Endothelial cell of umbilical vein (primary cell): ENCODE data around the gene NSDHL. TPM values are rescaled to one million over a fixed set of nuclear protein-coding genes. Genes with fewer than 3 reads are reported as not detected.

Source experiments
- BruUV-seq: library from RNA; stranded (reverse); fragments of 400-500 nt; replicated peaks from 2 replicates; lab custom pipeline; 2021; lab: Mats Ljungman, UMichigan
- CTCF ChIA-PET: fragments of 300-600, 350-600 bp; sonication (Branson Sonifier 250); formaldehyde crosslinking; loops from one replicate; lab custom pipeline; 2021; ENCODE audit warnings: antibody characterized with exemption, inconsistent platforms; lab: Charles Lee
- POLR2A ChIA-PET: fragments of 300-600, 350-600 bp; sonication (Branson Sonifier 250); formaldehyde crosslinking; loops from one replicate; lab custom pipeline; 2021; ENCODE audit warnings: antibody characterized with exemption, inconsistent platforms; lab: Charles Lee
- DNase-seq: peaks from one replicate; pipeline ENCODE4 v3.0.0-alpha.2; 2011; ENCODE audit warnings: low read depth, low spot score
- FAIRE-seq: peaks from 2 replicates; lab custom pipeline; 2011; peaks lifted over from hg19 to GRCh38; lab: Jason Lieb, UNC
- H2AFZ ChIP-seq: 2 replicates; pipeline ENCODE4 v1.6.0; 2012; ENCODE audit warnings: low read depth, low read length, control low read depth, inconsistent platforms
- H3K27ac ChIP-seq: 2 replicates; pipeline ENCODE4 v1.5.1; 2011; ENCODE audit warnings: low read depth, mild to moderate bottlenecking, control low read depth, low read length, moderate library complexity; ENCODE audit not compliant: insufficient read depth
- H3K27me3 ChIP-seq, 2 experiments: 2 replicates each; pipeline versions ENCODE4 v1.6.0 to v1.6.1; 2011; ENCODE audit warnings: low read length in 2 of 2, mixed read lengths in 1 of 2; ENCODE audit not compliant: control insufficient read depth in 2 of 2, insufficient read depth in 2 of 2
- H3K36me3 ChIP-seq, 2 experiments: 2 replicates in 1 of 2; 3 replicates in 1 of 2; pipeline ENCODE4 v1.5.1; 2011; ENCODE audit warnings: low read length in 2 of 2, mild to moderate bottlenecking in 1 of 2, moderate library complexity in 1 of 2; ENCODE audit not compliant: control insufficient read depth in 2 of 2, insufficient read depth in 2 of 2; ENCODE audit errors: extremely low read depth in 1 of 2
- H3K4me1 ChIP-seq: 3 replicates; pipeline ENCODE4 v1.5.1; 2011; ENCODE audit warnings: mild to moderate bottlenecking, low read length; ENCODE audit not compliant: control insufficient read depth, insufficient read depth; ENCODE audit errors: extremely low read depth
- H3K4me2 ChIP-seq: 2 replicates; pipeline ENCODE4 v1.6.1; 2011; ENCODE audit warnings: low read length, control low read depth, mixed read lengths; ENCODE audit not compliant: insufficient read depth
- H3K4me3 ChIP-seq, 3 experiments: fragments of 200-600 bp in 1 of 3; sonication (generic), shearing (Covaris generic) in 1 of 3; replicated peaks in 1 of 3; 2 replicates each; pipeline ENCODE4 v1.5.1; 2011 to 2016; ENCODE audit warnings: control low read depth in 3 of 3, low read length in 3 of 3, mild to moderate bottlenecking in 2 of 3, inconsistent platforms in 1 of 3, low read depth in 1 of 3, moderate library complexity in 1 of 3; ENCODE audit not compliant: insufficient read depth in 1 of 3
- H3K79me2 ChIP-seq: 2 replicates; pipeline ENCODE4 v1.6.0; 2012; ENCODE audit warnings: low read length, inconsistent platforms; ENCODE audit not compliant: control insufficient read depth, insufficient read depth
- H3K9ac ChIP-seq: replicated peaks from 2 replicates; pipeline ENCODE3; 2011; ENCODE audit warnings: low read length, control low read depth; ENCODE audit not compliant: insufficient read depth; ENCODE audit errors: extremely low read depth
- H3K9me1 ChIP-seq: replicated peaks from 3 replicates; pipeline ENCODE4 v1.6.0; 2011; ENCODE audit warnings: mild to moderate bottlenecking, low read length; ENCODE audit not compliant: control insufficient read depth, insufficient read depth; ENCODE audit errors: extremely low read depth
- H3K9me3 ChIP-seq: replicated peaks from 2 replicates; pipeline ENCODE4 v1.5.1; 2012; ENCODE audit warnings: low read length, inconsistent platforms; ENCODE audit not compliant: control insufficient read depth, insufficient read depth
- H4K20me1 ChIP-seq: replicated peaks from 2 replicates; pipeline ENCODE3; 2011; ENCODE audit warnings: mild to moderate bottlenecking, low read length; ENCODE audit not compliant: control insufficient read depth, insufficient read depth; ENCODE audit errors: extremely low read depth
- EZH2 ChIP-seq: IDR thresholded peaks from 2 replicates; pipeline ENCODE4 v1.6.1; 2012; ENCODE audit warnings: borderline replicate concordance, low read depth, mild to moderate bottlenecking, moderate library complexity, low read length, inconsistent platforms; ENCODE audit not compliant: severe bottlenecking
- FOS ChIP-seq: IDR thresholded peaks from 2 replicates; pipeline ENCODE4 v1.6.1; 2011; ENCODE audit warnings: mild to moderate bottlenecking, low read length, moderate library complexity, borderline replicate concordance; ENCODE audit not compliant: insufficient read depth
- GATA2 ChIP-seq: IDR thresholded peaks from 2 replicates; pipeline ENCODE4 v1.7.0; 2011; ENCODE audit warnings: low read depth, mild to moderate bottlenecking, moderate library complexity, mixed read lengths, low read length; ENCODE audit not compliant: insufficient read length, insufficient read depth
- JUN ChIP-seq: IDR thresholded peaks from 2 replicates; pipeline ENCODE4 v1.6.1; 2011; ENCODE audit warnings: borderline replicate concordance, low read depth; ENCODE audit not compliant: insufficient read length, insufficient read depth
- POLR2A ChIP-seq: IDR thresholded peaks from 2 replicates; pipeline ENCODE4 v1.6.1; 2012; ENCODE audit warnings: low read depth, mild to moderate bottlenecking, control low read depth, low read length
- dilution Hi-C: fragments of 300-500 bp; cut with MboI; formaldehyde crosslinking; loops from one replicate; pipeline ENCODE4 v1.15.0; 2019; ENCODE audit warnings: low sequenced_read_pairs; ENCODE audit not compliant: extremely low pct_ligation_motif_present
- intact Hi-C: fragments of 100-400 bp; cut with micrococcal nuclease; formaldehyde crosslinking; loops from one replicate; pipeline ENCODE4 v1.10.0; 2022
- polyA plus RNA-seq, 4 experiments: library from polyadenylated mRNA; depleted of rRNA in 3 of 4; stranded (reverse) in 3 of 4; unstranded in 1 of 4; fragments of >200 nt; gene quantifications; 2 replicates each; pipeline versions ENCODE4 v1.2.1 to v1.2.3, GENCODE V29; 2011 to 2012; ENCODE audit warnings: missing spikeins in 1 of 4
- total RNA-seq: library from RNA; stranded (reverse); gene quantifications from 2 replicates; pipeline ENCODE4 v1.2.3, GENCODE V29; 2021
- TF ChIP-seq, protein P1 (sequence below): IDR thresholded peaks from 2 replicates; pipeline ENCODE4 v1.6.1; 2011; ENCODE audit not compliant: insufficient read depth, insufficient read length

NSDHL gene
- total and polyA plus RNA-seq, 2 donors (not counting 3 experiments of a cell fraction or from before 2014, with no cell fraction given): 40.0 to 43.7 TPM

DNA sequence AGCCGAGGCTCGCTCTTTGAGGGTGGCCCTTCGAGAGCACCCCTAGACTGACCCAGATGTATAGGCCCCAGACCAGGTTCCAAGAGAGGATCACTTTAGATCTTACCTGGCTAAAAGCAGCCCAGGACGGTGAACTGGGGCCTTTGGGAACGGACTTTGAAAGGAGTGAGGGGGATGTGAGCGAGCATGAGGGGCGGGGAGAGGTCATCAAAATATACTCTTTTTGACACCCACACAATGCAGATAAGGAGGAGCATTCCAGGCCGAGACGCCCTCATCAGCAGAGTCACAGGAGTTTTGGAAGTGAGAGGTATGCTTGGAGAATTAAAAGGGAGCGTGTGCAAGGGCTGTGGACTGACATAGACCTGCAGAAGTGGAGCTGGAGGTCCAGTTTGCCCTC lies 528 bp downstream of the NSDHL start:
- POLR2A ChIA-PET: no interaction called here
- H3K4me1 ChIP-seq: peaks cover 18% of the 10 kb centered on the region
- H3K9me1 ChIP-seq: no peaks in the 10 kb centered on the region
- H3K79me2 ChIP-seq: peaks cover 36% of the 10 kb centered on the region
- peak overlapping the region; percentile 82 for H3K9ac ChIP-seq
- H3K9me3 ChIP-seq: no peaks in the 10 kb centered on the region
- no TSS peak for BruUV-seq
- H3K27ac ChIP-seq: peak overlapping the region; percentile 50
- peak overlapping the region; percentile 87 for H3K4me2 ChIP-seq
- H3K27me3 ChIP-seq: no peaks in the 10 kb centered on the region
- peak overlapping the region; percentile 79 to 87 (median 84) for H3K4me3 ChIP-seq
- DNase-seq: no peak
- FAIRE-seq: peak; percentile 67
- H2AFZ ChIP-seq: no peak overlapping the region
- TF ChIP-seq FOS: no peak
- H3K36me3 ChIP-seq: no peaks in the 10 kb centered on the region
- CTCF ChIA-PET: interaction anchor here (1.1 kb wide), 1 partner anchor 10 kb away, joined by 6 read pairs; no protein-coding TSS in a partner anchor
- intact Hi-C loops (loop anchor here (2.0 kb wide), 1 partner anchor 65 kb away; no protein-coding TSS in a partner anchor), dilution Hi-C loops (no loop called here)
- H4K20me1 ChIP-seq: no peaks in the 10 kb centered on the region

DNA sequence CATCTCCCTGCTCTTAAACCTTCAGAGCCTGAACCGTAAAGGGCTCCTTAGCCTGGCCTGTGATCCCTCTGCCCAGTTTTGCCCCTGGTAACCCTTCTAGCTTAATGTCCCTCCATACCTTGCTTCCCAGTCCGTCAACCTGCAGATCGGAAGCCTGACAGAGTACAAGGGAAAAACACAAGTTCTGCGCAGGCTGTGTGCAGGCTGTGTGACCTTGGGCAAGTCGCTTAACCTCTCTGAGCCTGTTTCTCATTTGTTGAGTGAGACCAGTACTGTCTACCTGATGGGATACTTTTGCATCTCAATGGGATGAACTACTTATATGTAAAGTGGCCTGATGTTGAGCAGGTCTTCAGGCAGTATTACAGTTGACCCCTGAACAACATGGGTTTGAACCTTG lies 1.7 kb downstream of the NSDHL start:
- POLR2A ChIA-PET: no interaction called here
- Histone ChIP-seq H3K9me3 (no peaks in the 10 kb centered on the region), H3K4me2 (no peak overlapping the region), H3K36me3 (no peaks in the 10 kb centered on the region), H3K79me2 (peaks cover 39% of the 10 kb centered on the region), H2AFZ (no peak overlapping the region), H4K20me1 (no peaks in the 10 kb centered on the region), H3K9me1 (no peaks in the 10 kb centered on the region), H3K27ac (no peak overlapping the region), H3K9ac (no peak overlapping the region), H3K4me3 (no peak overlapping the region), H3K4me1 (peaks cover 18% of the 10 kb centered on the region), H3K27me3 (no peaks in the 10 kb centered on the region)
- DNase-seq (no peak), FAIRE-seq (no peak)
- dilution Hi-C loops: no loop called here
- CTCF ChIA-PET: no interaction called here
- TF ChIP-seq EZH2 (no peak), JUN (no peak), POLR2A (no peak), GATA2 (no peak)
- TF ChIP-seq, protein P1, sequence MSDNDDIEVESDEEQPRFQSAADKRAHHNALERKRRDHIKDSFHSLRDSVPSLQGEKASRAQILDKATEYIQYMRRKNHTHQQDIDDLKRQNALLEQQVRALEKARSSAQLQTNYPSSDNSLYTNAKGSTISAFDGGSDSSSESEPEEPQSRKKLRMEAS: no peak
- no TSS peak for BruUV-seq
- intact Hi-C loops: no loop called here
